Parathyroid adenoma (tissue), 2 donors: ENCODE measurements around the gene PPP1R2B.

Source experiments
- H2AFZ ChIP-seq: fragments of 300-600 bp; sonication (generic); one replicate; pipeline ENCODE4 v1.7.0; 2017; ENCODE audit warnings: antibody characterized with exemption, mild to moderate bottlenecking
- H3K27ac ChIP-seq: fragments of 300-600 bp; sonication (generic); one replicate; pipeline ENCODE4 v1.7.0; 2017
- H3K27me3 ChIP-seq: fragments of 300-600 bp; sonication (generic); one replicate; pipeline ENCODE4 v1.7.0; 2017; ENCODE audit warnings: low read length; ENCODE audit not compliant: control insufficient read depth, insufficient read depth
- H3K36me3 ChIP-seq: fragments of 300-600 bp; sonication (generic); one replicate; pipeline ENCODE4 v1.7.0; 2017; ENCODE audit warnings: low read length; ENCODE audit not compliant: control insufficient read depth, insufficient read depth
- H3K4me1 ChIP-seq: fragments of 300-600 bp; sonication (generic); one replicate; pipeline ENCODE4 v1.7.0; 2017; ENCODE audit warnings: control low read depth
- H3K4me2 ChIP-seq: fragments of 300-600 bp; sonication (generic); one replicate; pipeline ENCODE4 v1.7.0; 2017; ENCODE audit warnings: low read length
- H3K4me3 ChIP-seq: fragments of 300-600 bp; sonication (generic); one replicate; pipeline ENCODE4 v1.7.0; 2017; ENCODE audit warnings: low read depth, low read length
- H3K79me2 ChIP-seq: fragments of 300-600 bp; sonication (generic); one replicate; pipeline ENCODE4 v1.7.0; 2017; ENCODE audit warnings: control low read depth
- H3K9ac ChIP-seq: fragments of 300-600 bp; sonication (generic); one replicate; pipeline ENCODE4 v1.7.0; 2017; ENCODE audit warnings: mild to moderate bottlenecking
- H3K9me3 ChIP-seq: fragments of 300-600 bp; sonication (generic); one replicate; pipeline ENCODE4 v1.7.0; 2017; ENCODE audit warnings: low read length; ENCODE audit not compliant: control insufficient read depth
- CTCF ChIP-seq: fragments of 300-600 bp; sonication (generic); IDR thresholded peaks from one replicate; pipeline ENCODE4 v1.7.0; 2017; ENCODE audit warnings: antibody characterized with exemption, mild to moderate bottlenecking
- donor health status: primary hyperparathyroidism.

PPP1R2B gene

GRCh38 chr5:156865427-156865826 is 15.3 kb downstream of the PPP1R2B start:
- no peaks in the 10 kb centered on the region for H3K36me3 ChIP-seq
- no peak overlapping the region for H2AFZ ChIP-seq
- H3K4me2 ChIP-seq: no peak overlapping the region
- H3K4me3 ChIP-seq: no peak overlapping the region
- no peak overlapping the region for H3K9ac ChIP-seq
- no peaks in the 10 kb centered on the region for H3K79me2 ChIP-seq
- H3K9me3 ChIP-seq: no peaks in the 10 kb centered on the region
- TF ChIP-seq CTCF: no peak
- no peaks in the 10 kb centered on the region for H3K27me3 ChIP-seq
- no peaks in the 10 kb centered on the region for H3K4me1 ChIP-seq
- H3K27ac ChIP-seq: no peak overlapping the region

- Histone ChIP-seq H3K27me3 (no peaks in the 10 kb centered on the region), H3K9me3 (no peaks in the 10 kb centered on the region), H2AFZ (no peak overlapping the region), H3K4me2 (no peak overlapping the region), H3K4me1 (no peaks in the 10 kb centered on the region), H3K9ac (no peak overlapping the region), H3K4me3 (no peak overlapping the region), H3K27ac (no peak overlapping the region), H3K79me2 (no peaks in the 10 kb centered on the region), H3K36me3 (no peaks in the 10 kb centered on the region)
- TF ChIP-seq CTCF: no peak
These were observed 20.4 kb downstream of the PPP1R2B start for GRCh38 chr5:156870498-156870839.

- Histone ChIP-seq H3K36me3 (no peaks in the 10 kb centered on the region), H3K4me2 (no peak overlapping the region), H3K4me3 (no peak overlapping the region), H3K79me2 (no peaks in the 10 kb centered on the region), H2AFZ (no peak overlapping the region), H3K9me3 (no peaks in the 10 kb centered on the region), H3K4me1 (no peaks in the 10 kb centered on the region), H3K27me3 (no peaks in the 10 kb centered on the region), H3K27ac (no peak overlapping the region), H3K9ac (no peak overlapping the region)
- no peak for TF ChIP-seq CTCF
These were observed 21.1 kb downstream of the PPP1R2B start for GRCh38 chr5:156871212-156871611.

- Histone ChIP-seq H3K79me2 (no peaks in the 10 kb centered on the region), H3K4me2 (no peak overlapping the region), H3K4me3 (no peak overlapping the region), H3K4me1 (no peaks in the 10 kb centered on the region), H3K36me3 (no peaks in the 10 kb centered on the region), H2AFZ (no peak overlapping the region), H3K27ac (no peak overlapping the region), H3K27me3 (no peaks in the 10 kb centered on the region), H3K9me3 (no peaks in the 10 kb centered on the region), H3K9ac (no peak overlapping the region)
- TF ChIP-seq CTCF: no peak
These were observed 29.7 kb downstream of the PPP1R2B start for GRCh38 chr5:156879665-156880285.

GRCh38 chr5:156883316-156883875 is 33.3 kb downstream of the PPP1R2B start:
- Histone ChIP-seq H3K4me1 (no peaks in the 10 kb centered on the region), H3K9me3 (no peaks in the 10 kb centered on the region), H3K27me3 (no peaks in the 10 kb centered on the region), H3K9ac (no peak overlapping the region), H3K36me3 (no peaks in the 10 kb centered on the region), H3K27ac (no peak overlapping the region), H3K79me2 (no peaks in the 10 kb centered on the region), H3K4me3 (no peak overlapping the region), H3K4me2 (no peak overlapping the region), H2AFZ (no peak overlapping the region)
- TF ChIP-seq CTCF: no peak
